ENCODE data around the gene GALK1.
"Not testable (repeated sequence)": the region's sequence is repeated elsewhere in the genome, so short reads cannot be mapped to it uniquely, and the experiment has no call there.

GALK1 gene

GRCh38 chr17:75771334-75772281, 6.6 kb upstream of the GALK1 start:
- H3K27ac ChIP-seq: no peak overlapping the region
- no peak for DNase-seq (ENCODE audit: low read depth, low spot score)

GRCh38 chr17:75769536-75769935, 4.5 kb upstream of the GALK1 start:
- H3K27ac ChIP-seq: no peak overlapping the region
- DNase-seq (ENCODE audit: low read depth, low spot score): no peak

DNA sequence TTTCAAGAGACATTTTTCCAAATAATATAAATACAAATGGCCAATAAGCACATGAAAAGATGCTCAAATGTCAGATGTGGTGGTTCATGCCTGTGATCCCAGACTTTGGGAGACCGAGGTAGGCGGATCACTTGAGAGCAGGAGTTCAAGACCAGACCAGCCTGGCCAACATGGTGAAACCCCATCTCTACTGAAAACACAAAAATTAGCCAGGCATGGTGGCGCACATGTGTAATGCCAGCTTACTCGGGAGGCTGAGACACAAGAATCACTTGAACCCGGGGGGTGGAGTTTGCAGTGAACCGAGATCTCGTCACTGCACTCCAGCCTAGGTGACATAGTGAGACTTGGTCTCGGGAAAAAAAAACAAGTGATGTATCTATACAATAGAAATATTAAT, 2.9 kb upstream of the GALK1 start:
- H3K27ac ChIP-seq: no peak overlapping the region
- DNase-seq (ENCODE audit: low read depth, low spot score): no peak

DNA sequence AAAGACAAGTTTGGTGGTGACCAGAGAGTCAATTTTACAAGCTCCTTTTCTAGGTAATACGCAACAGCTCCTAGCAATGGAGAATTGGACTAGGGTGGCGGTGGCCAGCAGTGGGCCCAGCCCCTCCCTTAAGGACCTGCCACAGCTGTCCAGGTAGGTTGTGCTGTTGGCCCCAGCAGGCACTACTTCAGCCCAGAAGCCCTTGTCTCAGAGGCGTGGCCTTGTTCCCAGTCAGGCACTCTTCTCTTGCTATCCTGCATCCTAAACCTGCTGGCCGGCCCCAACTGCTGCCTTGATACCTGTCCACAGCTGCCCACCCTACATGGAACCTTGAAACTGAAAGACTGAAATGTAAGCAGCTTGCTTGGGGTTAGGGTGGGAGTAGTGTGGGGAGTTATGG, 989 bp upstream of the GALK1 start:
- DNase-seq (ENCODE audit: low read depth, low spot score): no peak
- no peak overlapping the region for H3K27ac ChIP-seq

DNA sequence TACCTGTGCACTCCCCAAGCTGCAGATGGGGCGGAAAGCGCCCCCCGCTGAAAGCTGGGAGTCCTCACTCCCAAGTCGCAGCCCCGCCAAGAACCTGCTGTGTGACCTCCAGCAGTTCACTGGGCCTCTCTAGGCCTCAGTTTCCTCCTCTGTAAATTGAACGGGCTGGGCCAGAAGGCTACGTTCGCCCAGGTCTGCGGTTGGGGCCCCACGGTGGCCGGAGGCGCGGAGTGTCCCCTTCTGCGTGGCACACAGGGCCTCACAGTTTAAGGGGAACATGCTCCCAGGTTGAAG, 628 bp downstream of the GALK1 start:
- H3K27ac ChIP-seq: peak overlapping the region; percentile 37
- DNase-seq (ENCODE audit: low read depth, low spot score): no peak

- H3K27ac ChIP-seq: no peak overlapping the region
- DNase-seq (ENCODE audit: low read depth, low spot score): no peak
Observed at GRCh38 chr17:75763613-75764416, 1.2 kb downstream of the GALK1 start.

GRCh38 chr17:75763269-75763607, 1.8 kb downstream of the GALK1 start:
- DNase-seq (ENCODE audit: low read depth, low spot score): no peak
- no peak overlapping the region for H3K27ac ChIP-seq

- H3K27ac ChIP-seq: no peak overlapping the region
- no peak for DNase-seq (ENCODE audit: low read depth, low spot score)
Observed at GRCh38 chr17:75762513-75763268, 2.3 kb downstream of the GALK1 start.

GRCh38 chr17:75759978-75760640, 4.9 kb downstream of the GALK1 start:
- not testable (repeated sequence) for DNase-seq (ENCODE audit: low read depth, low spot score)

DNA sequence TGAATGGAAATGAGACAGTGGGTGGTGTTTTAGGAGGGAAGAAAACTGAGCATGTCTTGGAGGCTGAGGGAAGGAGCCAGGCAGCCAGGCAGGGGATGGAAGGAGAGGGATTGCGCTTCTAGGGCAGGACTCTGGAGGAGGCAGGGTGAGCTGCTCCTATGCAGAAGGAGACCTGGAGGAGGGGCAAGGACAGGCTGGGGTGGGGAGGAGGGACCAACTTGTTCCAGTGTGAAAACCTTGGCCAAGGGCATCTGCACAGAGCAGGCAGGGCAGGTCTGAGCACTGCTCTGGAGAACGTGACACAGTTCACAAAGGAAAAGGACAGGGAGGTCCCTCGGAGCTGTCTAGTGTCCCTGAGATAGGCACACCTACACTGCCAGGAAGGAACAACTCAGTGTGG, 5.5 kb downstream of the GALK1 start:
- H3K27ac ChIP-seq: peak overlapping the region; percentile 36

More at GRCh38 chr17:75759978-75760640, 4.9 kb downstream of the GALK1 start:
- peak overlapping the region; percentile 36 for H3K27ac ChIP-seq

GRCh38 chr17:75758131-75758905, 6.7 kb downstream of the GALK1 start:
- DNase-seq (ENCODE audit: low read depth, low spot score): no peak
- peak overlapping the region; percentile 36 for H3K27ac ChIP-seq

More for the DNA sequence above, 5.5 kb downstream of the GALK1 start:
- no peak for DNase-seq (ENCODE audit: low read depth, low spot score)

- H3K27ac ChIP-seq: no peak overlapping the region
- DNase-seq (ENCODE audit: low read depth, low spot score): no peak
Observed at GRCh38 chr17:75757086-75757681, 7.8 kb downstream of the GALK1 start.

DNA sequence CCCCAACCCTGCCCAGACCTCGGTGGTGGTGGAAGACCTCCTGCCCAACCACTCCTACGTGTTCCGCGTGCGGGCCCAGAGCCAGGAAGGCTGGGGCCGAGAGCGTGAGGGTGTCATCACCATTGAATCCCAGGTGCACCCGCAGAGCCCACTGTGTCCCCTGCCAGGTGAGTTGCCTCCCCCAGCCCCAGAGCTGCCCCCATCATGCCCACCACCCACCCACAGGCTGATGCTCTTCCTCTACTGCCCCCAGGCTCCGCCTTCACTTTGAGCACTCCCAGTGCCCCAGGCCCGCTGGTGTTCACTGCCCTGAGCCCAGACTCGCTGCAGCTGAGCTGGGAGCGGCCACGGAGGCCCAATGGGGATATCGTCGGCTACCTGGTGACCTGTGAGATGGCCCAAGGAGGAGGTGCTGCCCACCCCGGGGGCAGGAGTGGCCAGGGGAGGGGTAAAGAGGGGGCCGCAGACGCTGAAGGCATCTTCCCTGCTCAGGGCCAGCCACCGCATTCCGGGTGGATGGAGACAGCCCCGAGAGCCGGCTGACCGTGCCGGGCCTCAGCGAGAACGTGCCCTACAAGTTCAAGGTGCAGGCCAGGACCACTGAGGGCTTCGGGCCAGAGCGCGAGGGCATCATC, 8.4 kb downstream of the GALK1 start:
- DNase-seq (ENCODE audit: low read depth, low spot score): no peak
- no peak overlapping the region for H3K27ac ChIP-seq

GRCh38 chr17:75755990-75756389, 9.0 kb downstream of the GALK1 start:
- no peak overlapping the region for H3K27ac ChIP-seq
- no peak for DNase-seq (ENCODE audit: low read depth, low spot score)

GRCh38 chr17:75755205-75755901, 9.6 kb downstream of the GALK1 start:
- no peak for DNase-seq (ENCODE audit: low read depth, low spot score)
- no peak overlapping the region for H3K27ac ChIP-seq

DNA sequence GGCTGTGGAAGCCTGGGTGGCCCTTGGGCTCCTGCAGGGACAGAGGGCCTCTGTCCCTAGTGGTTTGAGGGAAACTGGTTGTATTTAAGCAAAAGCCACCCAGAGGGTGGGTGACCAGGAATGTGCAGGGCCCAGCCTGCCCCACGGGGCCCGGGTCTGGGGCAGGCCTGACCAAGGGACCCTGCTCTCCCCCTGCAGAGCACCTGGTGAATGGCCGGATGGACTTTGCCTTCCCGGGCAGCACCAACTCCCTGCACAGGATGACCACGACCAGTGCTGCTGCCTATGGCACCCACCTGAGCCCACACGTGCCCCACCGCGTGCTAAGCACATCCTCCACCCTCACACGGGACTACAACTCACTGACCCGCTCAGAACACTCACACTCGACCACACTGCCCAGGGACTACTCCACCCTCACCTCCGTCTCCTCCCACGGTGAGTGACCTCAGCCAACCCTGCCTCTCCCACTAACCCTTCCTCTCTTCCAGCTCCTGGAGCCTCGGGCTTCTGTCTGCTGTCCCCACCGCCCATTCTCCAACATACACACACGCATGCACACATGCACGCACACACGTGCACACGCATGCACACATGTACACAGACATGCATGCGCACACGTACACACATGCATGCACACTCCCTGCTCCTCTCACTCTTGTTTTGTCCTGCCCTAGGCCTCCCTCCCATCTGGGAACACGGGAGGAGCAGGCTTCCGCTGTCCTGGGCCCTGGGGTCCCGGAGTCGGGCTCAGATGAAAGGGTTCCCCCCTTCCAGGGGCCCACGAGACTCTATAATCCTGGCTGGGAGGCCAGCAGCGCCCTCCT, 10.4 kb downstream of the GALK1 start:
- no peak for DNase-seq (ENCODE audit: low read depth, low spot score)
- no peak overlapping the region for H3K27ac ChIP-seq
